SU-DHL-6 (cell line): ENCODE results near the gene POLG2.

Experiments
- H2AFZ ChIP-seq: fragments of 200-600 bp; sonication (generic); 2 replicates; pipeline ENCODE4 v1.6.1; 2014; ENCODE audit warnings: low read depth, mild to moderate bottlenecking, moderate library complexity, mixed read lengths, antibody characterized with exemption, low read length; ENCODE audit not compliant: severe bottlenecking
- H3F3A ChIP-seq: fragments of 200-600 bp; shearing (Covaris generic); 2 replicates; pipeline ENCODE4 v1.6.0; 2016; ENCODE audit warnings: antibody characterized with exemption, mild to moderate bottlenecking; ENCODE audit not compliant: insufficient read depth
- H3K27ac ChIP-seq: fragments of 200-600 bp; sonication (generic); 2 replicates; pipeline ENCODE4 v1.5.1; 2016; ENCODE audit warnings: low read depth, mild to moderate bottlenecking, low read length, moderate library complexity, mixed read lengths
- H3K27me3 ChIP-seq: fragments of 200-600 bp; sonication (generic), shearing (Covaris generic); 2 replicates; pipeline ENCODE4 v1.6.0; 2014; ENCODE audit warnings: mild to moderate bottlenecking, low read length
- H3K36me3 ChIP-seq: fragments of 200-600 bp; sonication (generic); 2 replicates; pipeline ENCODE4 v1.6.1; 2014; ENCODE audit warnings: mild to moderate bottlenecking, low read length, mixed read lengths
- H3K4me2 ChIP-seq: fragments of 300-600, 200-600 bp; shearing (Covaris generic), sonication (generic); 2 replicates; pipeline ENCODE4 v1.6.0; 2014; ENCODE audit warnings: low read length, low read depth, mild to moderate bottlenecking; ENCODE audit not compliant: poor library complexity, severe bottlenecking
- H3K4me3 ChIP-seq: fragments of 200-600 bp; sonication (generic); 2 replicates; pipeline ENCODE4 v1.5.1; 2014; ENCODE audit warnings: antibody characterized with exemption, low read length, mild to moderate bottlenecking, mixed read lengths; ENCODE audit not compliant: insufficient read depth, poor library complexity, severe bottlenecking
- H3K79me2 ChIP-seq: fragments of 200-600 bp; sonication (generic); 2 replicates; pipeline ENCODE4 v1.6.1; 2014; ENCODE audit warnings: mild to moderate bottlenecking, low read length, moderate library complexity; ENCODE audit not compliant: insufficient read depth
- H3K9ac ChIP-seq: fragments of 200-600 bp; sonication (generic); 2 replicates; pipeline ENCODE4 v1.7.0; 2014; ENCODE audit warnings: mild to moderate bottlenecking, low read length
- H3K9me2 ChIP-seq: fragments of 200-600 bp; sonication (generic); replicated peaks from 2 replicates; pipeline ENCODE4 v1.6.1; 2014; ENCODE audit warnings: low read length; ENCODE audit not compliant: insufficient read depth
- H3K9me3 ChIP-seq: fragments of 200-600 bp; sonication (generic); 2 replicates; pipeline ENCODE4 v1.6.1; 2014; ENCODE audit warnings: low read length, mixed read lengths; ENCODE audit not compliant: insufficient read depth
- H4K20me1 ChIP-seq: fragments of 200-600 bp; sonication (generic); 2 replicates; pipeline ENCODE4 v1.6.1; 2014; ENCODE audit warnings: low read depth, mild to moderate bottlenecking, antibody characterized with exemption, low read length, moderate library complexity, mixed read lengths
- CTCF ChIP-seq: fragments of 200-600 bp; sonication (generic); IDR thresholded peaks from one replicate; pipeline ENCODE4 v1.5.1; 2017; ENCODE audit warnings: antibody characterized with exemption, mild to moderate bottlenecking, low read length, moderate library complexity; ENCODE audit not compliant: insufficient read depth, poor library complexity, severe bottlenecking
- EZH2phosphoT487 ChIP-seq: fragments of 200-600 bp; sonication (generic), shearing (Covaris generic); conservative IDR thresholded peaks from 2 replicates; pipeline ENCODE4 v1.6.1; 2018; ENCODE audit warnings: mild to moderate bottlenecking, antibody characterized with exemption, low read length, moderate library complexity, mixed read lengths

POLG2 gene

DNA sequence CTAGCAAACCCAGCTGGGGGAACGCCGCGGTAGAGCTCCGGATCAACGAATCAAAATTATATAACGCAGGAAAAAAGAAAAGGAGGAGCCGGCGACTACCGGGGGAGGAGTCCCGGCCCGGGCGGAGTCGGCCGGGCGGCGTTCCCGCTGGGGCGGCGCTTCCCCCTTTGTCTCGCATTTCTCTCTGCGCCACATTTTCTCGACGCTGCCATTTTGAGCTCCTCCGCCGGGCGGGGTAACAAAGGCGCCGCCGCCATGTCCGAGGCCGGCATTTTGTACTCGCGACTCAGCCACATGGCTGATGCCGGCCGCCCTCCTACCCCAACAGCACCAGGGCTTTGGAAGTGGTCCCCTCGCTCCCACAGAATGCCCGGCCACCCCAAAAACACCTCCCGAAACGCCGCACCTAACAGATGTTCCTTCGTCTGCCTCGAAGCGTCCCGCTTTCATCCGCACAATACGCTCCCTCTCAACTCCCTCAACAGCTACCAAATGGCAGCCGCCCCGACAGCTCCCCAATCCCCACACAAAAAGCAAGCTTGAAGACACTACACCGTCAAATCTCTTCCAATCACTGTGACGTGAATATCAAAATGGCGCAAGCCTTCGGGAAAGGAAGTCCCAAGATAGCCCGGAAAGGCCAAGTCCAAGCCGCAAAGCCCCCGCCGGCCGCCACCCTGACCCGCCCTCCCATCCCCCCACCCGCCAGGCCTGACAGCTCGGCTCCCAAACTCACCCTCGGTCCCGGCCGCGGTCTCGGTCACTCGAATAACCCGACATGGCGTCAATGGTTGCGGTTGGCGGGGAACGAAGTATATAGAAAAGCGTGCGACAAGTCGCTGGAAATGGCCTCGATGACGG, 8.7 kb upstream of the POLG2 start:
- Histone ChIP-seq H4K20me1 (peaks cover 55% of the 10 kb centered on the region), H3K9me2 (no peaks in the 10 kb centered on the region), H3K9ac (peak overlapping the region; percentile 100), H3K27ac (peak overlapping the region; percentile 95), H3K9me3 (no peaks in the 10 kb centered on the region), H3K4me2 (peak overlapping the region; percentile 86), H2AFZ (no peak overlapping the region), H3K36me3 (peaks cover 54% of the 10 kb centered on the region), H3K4me3 (peak overlapping the region; percentile 100), H3K27me3 (no peaks in the 10 kb centered on the region), H3K79me2 (peaks cover 80% of the 10 kb centered on the region), H3F3A (peaks cover 51% of the 10 kb centered on the region)
- no peak for TF ChIP-seq CTCF
- TF ChIP-seq EZH2phosphoT487, result no peak

GRCh38 chr17:64504769-64505339, 8.0 kb upstream of the POLG2 start:
- Histone ChIP-seq H3K79me2 (peaks cover 82% of the 10 kb centered on the region), H3K27ac (peak overlapping the region; percentile 95), H3K9ac (peak overlapping the region; percentile 100), H3K36me3 (peaks cover 57% of the 10 kb centered on the region), H3K9me3 (no peaks in the 10 kb centered on the region), H4K20me1 (peaks cover 60% of the 10 kb centered on the region), H3K4me2 (peak overlapping the region; percentile 86), H3K9me2 (no peaks in the 10 kb centered on the region), H3K4me3 (peak overlapping the region; percentile 100), H3K27me3 (no peaks in the 10 kb centered on the region), H2AFZ (no peak overlapping the region), H3F3A (peaks cover 58% of the 10 kb centered on the region)
- TF ChIP-seq EZH2phosphoT487, result no peak
- TF ChIP-seq CTCF, result no peak

DNA sequence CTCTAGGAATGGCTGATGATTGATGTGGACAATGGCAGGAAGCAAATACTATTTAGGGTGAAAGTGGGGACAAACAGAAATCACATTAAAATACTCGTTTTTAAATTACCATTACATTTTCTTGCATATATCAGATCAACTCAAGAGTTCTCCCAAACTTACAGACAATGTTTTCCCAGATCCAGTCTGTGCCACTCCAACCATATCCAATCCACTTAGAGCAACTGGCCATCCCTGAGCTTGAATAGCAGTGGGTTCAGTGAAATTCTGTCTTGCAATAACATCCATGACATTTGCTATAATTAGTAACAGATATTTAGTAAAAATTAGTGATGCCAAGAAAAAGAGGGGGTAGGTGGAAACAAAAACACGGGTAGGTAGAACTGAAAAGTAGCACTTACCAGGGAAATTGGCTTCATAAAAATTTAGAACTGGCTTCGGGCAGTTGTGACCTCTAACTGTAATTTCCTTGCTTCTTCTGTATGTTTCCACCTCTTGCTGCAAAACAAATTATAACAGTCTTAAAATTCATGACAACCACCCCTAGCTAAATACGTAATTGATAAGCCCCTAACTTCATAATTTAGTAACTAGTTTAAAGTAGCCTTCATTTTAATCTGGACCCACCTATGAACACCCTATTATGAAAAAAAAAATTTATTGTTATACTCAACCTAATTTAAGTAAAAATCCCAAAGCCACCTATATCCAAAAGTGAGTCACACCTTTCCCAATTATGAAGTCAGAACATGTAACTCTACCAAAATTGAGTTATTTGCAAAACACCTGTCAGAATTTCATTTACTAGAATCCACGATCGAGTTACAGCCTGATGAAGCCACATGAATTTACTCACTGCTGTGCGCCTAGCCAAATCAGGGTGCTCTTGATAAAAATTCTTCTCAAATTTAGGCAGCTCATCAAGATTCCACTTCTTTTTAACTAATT, 7.2 kb upstream of the POLG2 start:
- TF ChIP-seq CTCF (no peak), EZH2phosphoT487 (no peak)
- Histone ChIP-seq H3K9me3 (no peaks in the 10 kb centered on the region), H3K27me3 (no peaks in the 10 kb centered on the region), H3K4me3 (peak overlapping the region; percentile 100), H2AFZ (no peak overlapping the region), H3F3A (peaks cover 66% of the 10 kb centered on the region), H3K27ac (peak overlapping the region; percentile 95; the same call in 1 of the 2 replicates), H3K9ac (peak overlapping the region; percentile 100), H3K79me2 (peaks cover 78% of the 10 kb centered on the region), H3K36me3 (peaks cover 64% of the 10 kb centered on the region), H4K20me1 (peaks cover 65% of the 10 kb centered on the region), H3K4me2 (peak overlapping the region; percentile 86), H3K9me2 (no peaks in the 10 kb centered on the region)
